ENCODE data around the gene ZNF223.

DNA sequence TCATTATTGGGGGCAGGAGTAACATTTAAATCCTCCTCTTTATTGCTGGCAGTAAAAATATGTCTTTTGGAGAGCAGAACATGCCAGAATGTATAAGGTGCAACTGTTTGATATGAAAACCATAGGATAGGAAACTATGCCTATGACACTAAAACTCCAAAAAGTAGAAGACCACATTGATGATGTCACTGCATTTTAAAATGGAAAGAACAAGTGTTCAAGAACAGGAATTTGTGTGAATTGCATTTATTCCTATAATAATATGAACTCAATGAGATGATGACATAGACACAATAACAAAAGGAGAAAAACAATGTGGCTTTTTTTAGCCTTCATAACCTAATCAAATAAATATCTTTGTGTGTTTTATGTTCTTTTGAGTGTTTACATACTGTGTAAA is 57.6 kb downstream of the ZNF223 start:
- TF ChIP-seq, protein P1, sequence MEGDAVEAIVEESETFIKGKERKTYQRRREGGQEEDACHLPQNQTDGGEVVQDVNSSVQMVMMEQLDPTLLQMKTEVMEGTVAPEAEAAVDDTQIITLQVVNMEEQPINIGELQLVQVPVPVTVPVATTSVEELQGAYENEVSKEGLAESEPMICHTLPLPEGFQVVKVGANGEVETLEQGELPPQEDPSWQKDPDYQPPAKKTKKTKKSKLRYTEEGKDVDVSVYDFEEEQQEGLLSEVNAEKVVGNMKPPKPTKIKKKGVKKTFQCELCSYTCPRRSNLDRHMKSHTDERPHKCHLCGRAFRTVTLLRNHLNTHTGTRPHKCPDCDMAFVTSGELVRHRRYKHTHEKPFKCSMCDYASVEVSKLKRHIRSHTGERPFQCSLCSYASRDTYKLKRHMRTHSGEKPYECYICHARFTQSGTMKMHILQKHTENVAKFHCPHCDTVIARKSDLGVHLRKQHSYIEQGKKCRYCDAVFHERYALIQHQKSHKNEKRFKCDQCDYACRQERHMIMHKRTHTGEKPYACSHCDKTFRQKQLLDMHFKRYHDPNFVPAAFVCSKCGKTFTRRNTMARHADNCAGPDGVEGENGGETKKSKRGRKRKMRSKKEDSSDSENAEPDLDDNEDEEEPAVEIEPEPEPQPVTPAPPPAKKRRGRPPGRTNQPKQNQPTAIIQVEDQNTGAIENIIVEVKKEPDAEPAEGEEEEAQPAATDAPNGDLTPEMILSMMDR (IDR thresholded peaks at IDR 0.05) = no peak
- TF ChIP-seq POLR2A (IDR thresholded peaks at IDR 0.05) = no peak

Measured in body of pancreas (tissue), 4 donors.